Measurements from ENCODE around the gene CBLB. TPM values are rescaled to one million over a fixed set of nuclear protein-coding genes. Genes with fewer than 3 reads are reported as not detected.

The CBLB gene
- total and polyA plus RNA-seq, 2 of the 4 experiments (the other 2 are of a cell fraction) = 10.1 to 20.1 TPM

DNA sequence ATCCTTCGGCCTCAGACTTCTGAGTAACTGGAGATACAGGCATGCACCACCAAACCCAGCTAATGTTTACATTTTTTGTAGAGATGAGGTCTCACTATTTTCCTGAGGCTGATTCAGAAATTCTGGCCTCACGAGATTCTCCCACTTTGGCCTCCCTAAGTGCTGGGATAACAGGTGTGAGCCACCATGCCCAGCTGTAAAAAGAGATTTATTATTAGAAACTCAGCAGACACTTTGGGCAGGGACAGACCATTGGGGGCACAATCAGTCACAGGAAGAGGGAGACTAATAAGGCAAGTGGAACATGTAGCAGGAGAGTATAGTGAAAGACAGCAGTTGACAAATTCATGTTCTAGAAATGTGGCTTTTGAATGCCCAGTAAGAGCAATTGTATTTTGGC is 249.2 kb downstream of the CBLB start:
- CTCF ChIA-PET = no interaction called here
- Histone ChIP-seq H3K9me3 (ENCODE audit: control insufficient read depth, insufficient read depth, low read length) (no peaks in the 10 kb centered on the region), H2AK9ac (replicated peaks; ENCODE audit: low read depth, low read length, poor library complexity) (no peak overlapping the region), H3K4me3 (ENCODE audit: insufficient read depth, low read depth, low read length) (no peak overlapping the region), H2AK5ac (ENCODE audit: low read depth, low read length) (no peak overlapping the region), H3K18ac (ENCODE audit: low read depth, low read length) (no peak overlapping the region), H3K36me3 (ENCODE audit: control insufficient read depth, insufficient read depth, low read length) (no peaks in the 10 kb centered on the region), H4K20me1 (ENCODE audit: insufficient read depth, low read length) (no peaks in the 10 kb centered on the region), H2BK20ac (ENCODE audit: low read depth, low read length) (no peak overlapping the region), H4K8ac (ENCODE audit: low read depth in 2 of 2, low read length in 2 of 2) (no peak overlapping the region), H3K4me1 (ENCODE audit: control insufficient read depth, insufficient read depth, low read length) (no peaks in the 10 kb centered on the region), H4K5ac (ENCODE audit: low read depth, low read length) (no peak overlapping the region), H3K9me1 (ENCODE audit: insufficient read depth, low read length) (no peaks in the 10 kb centered on the region), H2AFZ (replicated peaks; ENCODE audit: low read length, poor library complexity) (no peak overlapping the region), H2BK5ac (ENCODE audit: low read depth, low read length, poor library complexity, severe bottlenecking) (no peak overlapping the region), H3K14ac (replicated peaks; ENCODE audit: low read depth, low read length) (no peak overlapping the region), H3K27me3 (ENCODE audit: control insufficient read depth, insufficient read depth, low read length) (no peaks in the 10 kb centered on the region), H3K4ac (ENCODE audit: low read depth, low read length) (no peak overlapping the region), H4K91ac (ENCODE audit: insufficient read depth, low read depth, low read length) (no peak overlapping the region), H2BK15ac (ENCODE audit: low read depth, low read length) (no peak overlapping the region), H2BK120ac (ENCODE audit: low read depth, low read length) (no peak overlapping the region), H3K23ac (ENCODE audit: low read depth, low read length) (no peak overlapping the region), H3K4me2 (ENCODE audit: low read depth, low read length) (no peak overlapping the region), H3K9ac (ENCODE audit: low read depth, low read length) (no peak overlapping the region), H3K27ac (ENCODE audit: insufficient read depth, low read length) (no peak overlapping the region), H3K79me1 (ENCODE audit: low read depth in 1 of 2, low read length in 2 of 2) (no peaks in the 10 kb centered on the region), H3K56ac (ENCODE audit: extremely low read depth, insufficient read depth, low read length) (no peak overlapping the region)
- dilution Hi-C loops (cut with HindIII; ENCODE audit: low sequenced_read_pairs, unreplicated experiment) (no loop called here), in situ Hi-C loops (cut with MboI; ENCODE audit: low sequenced_read_pairs) (no loop called here), intact Hi-C loops (cut with micrococcal nuclease) (no loop called here)
- DNase-seq = no peak
- no TSS peak for BruUV-seq (replicated peaks)
- WGBS, 2 experiments (ENCODE audit: extremely low coverage in 2 of 2, insufficient read length in 1 of 2) = 80% methylated on average over 1 of the region's 2 CpGs; no CpG with 5 or more reads in 1 of the 2 experiments
- POLR2A ChIA-PET (ENCODE audit: unreplicated experiment) = no interaction called here
- ATAC-seq (ENCODE audit: low read depth) = no peak
- TF ChIP-seq CEBPB (IDR thresholded peaks at IDR 0.05; ENCODE audit: low read depth, low read length) (no peak), RCOR1 (IDR thresholded peaks at IDR 0.05; ENCODE audit: insufficient replicate concordance, low read length) (no peak), BHLHE40 (IDR thresholded peaks at IDR 0.05; ENCODE audit: low read depth, low read length) (no peak), FOS (IDR thresholded peaks at IDR 0.05; ENCODE audit: low read depth, low read length) (no peak), RAD21 (IDR thresholded peaks at IDR 0.05; ENCODE audit: low read length) (no peak), POLR2A (IDR thresholded peaks at IDR 0.05; ENCODE audit: low read depth, low read length) (no peak), RFX5 (IDR thresholded peaks at IDR 0.05; ENCODE audit: low read depth, low read length) (no peak), NFE2L2 (IDR thresholded peaks at IDR 0.05; ENCODE audit: low read depth, low read length) (no peak), CHD1 (IDR thresholded peaks at IDR 0.05; ENCODE audit: low read depth, low read length) (no peak)
- TF ChIP-seq, protein P1, sequence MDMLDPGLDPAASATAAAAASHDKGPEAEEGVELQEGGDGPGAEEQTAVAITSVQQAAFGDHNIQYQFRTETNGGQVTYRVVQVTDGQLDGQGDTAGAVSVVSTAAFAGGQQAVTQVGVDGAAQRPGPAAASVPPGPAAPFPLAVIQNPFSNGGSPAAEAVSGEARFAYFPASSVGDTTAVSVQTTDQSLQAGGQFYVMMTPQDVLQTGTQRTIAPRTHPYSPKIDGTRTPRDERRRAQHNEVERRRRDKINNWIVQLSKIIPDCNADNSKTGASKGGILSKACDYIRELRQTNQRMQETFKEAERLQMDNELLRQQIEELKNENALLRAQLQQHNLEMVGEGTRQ (IDR thresholded peaks at IDR 0.05; ENCODE audit: low read depth, low read length) = no peak
- TF ChIP-seq, protein P2, sequence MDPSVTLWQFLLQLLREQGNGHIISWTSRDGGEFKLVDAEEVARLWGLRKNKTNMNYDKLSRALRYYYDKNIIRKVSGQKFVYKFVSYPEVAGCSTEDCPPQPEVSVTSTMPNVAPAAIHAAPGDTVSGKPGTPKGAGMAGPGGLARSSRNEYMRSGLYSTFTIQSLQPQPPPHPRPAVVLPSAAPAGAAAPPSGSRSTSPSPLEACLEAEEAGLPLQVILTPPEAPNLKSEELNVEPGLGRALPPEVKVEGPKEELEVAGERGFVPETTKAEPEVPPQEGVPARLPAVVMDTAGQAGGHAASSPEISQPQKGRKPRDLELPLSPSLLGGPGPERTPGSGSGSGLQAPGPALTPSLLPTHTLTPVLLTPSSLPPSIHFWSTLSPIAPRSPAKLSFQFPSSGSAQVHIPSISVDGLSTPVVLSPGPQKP (IDR thresholded peaks at IDR 0.05; ENCODE audit: borderline replicate concordance, low read depth, low read length) = no peak
